ENCODE measurements around the gene GNAZ. TPM values are rescaled to one million over a fixed set of nuclear protein-coding genes. Genes with fewer than 3 reads are reported as not detected.

GNAZ gene
- total and polyA plus RNA-seq, 2 of the 8 experiments (the other 6 are each of a cell fraction or from before 2014, with no cell fraction given): 6.6 to 9.6 TPM

- TF ChIP-seq SAP30 (IDR thresholded peaks at IDR 0.05; ENCODE audit: insufficient read depth, insufficient replicate concordance, low read length): no peak
- no peak overlapping the region for H3K4ac ChIP-seq (replicated peaks; ENCODE audit: insufficient read length, low read depth, low read length)
- no peak overlapping the region for H2AFZ ChIP-seq (ENCODE audit: low read length)
- no peaks in the 10 kb centered on the region for H3K9me3 ChIP-seq (ENCODE audit: insufficient read depth in 2 of 2, low read depth in 1 of 2, low read length in 1 of 2)
- no peak overlapping the region for H3K9ac ChIP-seq (replicated peaks in 1 of 4; ENCODE audit: extremely low read depth in 1 of 4, low read depth in 3 of 4, low read length in 3 of 4)
- H3K4me2 ChIP-seq (ENCODE audit: insufficient read depth in 1 of 2, low read depth in 2 of 2, low read length in 2 of 2): no peak overlapping the region
- H4K91ac ChIP-seq (replicated peaks; ENCODE audit: insufficient read length, low read length): no peak overlapping the region
- POLR2A ChIA-PET (ENCODE audit: partially characterized antibody): no interaction called here
- no peak overlapping the region for H2BK20ac ChIP-seq (ENCODE audit: low read length)
- no peak overlapping the region for H4K8ac ChIP-seq (ENCODE audit: extremely low read depth, insufficient read depth, low read length)
- CTCF ChIA-PET (ENCODE audit: partially characterized antibody): interaction anchor here (1.0 kb wide), 1 partner anchor 16 kb away, joined by 4 read pairs; no protein-coding TSS in a partner anchor
- H2AK5ac ChIP-seq (ENCODE audit: low read depth, low read length): no peak overlapping the region
- FAIRE-seq (no peak), DNase-seq (ENCODE audit: low read depth in 1 of 2, low spot score in 2 of 2) (no peak)
- no peak overlapping the region for H3K27ac ChIP-seq (ENCODE audit: low read depth, low read length)
- no peak overlapping the region for H2BK5ac ChIP-seq (ENCODE audit: low read depth, low read length)
- no peaks in the 10 kb centered on the region; the same call in 1 of the 2 replicates for H3K79me1 ChIP-seq (ENCODE audit: low read depth, low read length)
- no peak overlapping the region for H2BK15ac ChIP-seq (ENCODE audit: low read length)
- H3K4me1 ChIP-seq (replicated peaks in 1 of 4; ENCODE audit: control insufficient read depth in 3 of 4, insufficient read depth in 4 of 4, low read length in 3 of 4): no peaks in the 10 kb centered on the region; a peak in 1 of 7 replicates
- H3K23me2 ChIP-seq (ENCODE audit: low read depth, low read length): no peaks in the 10 kb centered on the region
- H3K36me3 ChIP-seq (ENCODE audit: control insufficient read depth in 2 of 4, insufficient read depth in 4 of 4, low read length in 3 of 4): no peaks in the 10 kb centered on the region
- no peak overlapping the region for H4K5ac ChIP-seq (ENCODE audit: insufficient read length, low read depth, low read length)
- H3K27me3 ChIP-seq (replicated peaks in 1 of 4; ENCODE audit: control insufficient read depth in 3 of 4, extremely low read depth in 1 of 4, insufficient read depth in 3 of 4, low read length in 3 of 4): no peaks in the 10 kb centered on the region; a peak in 3 of 7 replicates
- H3K14ac ChIP-seq (ENCODE audit: insufficient read length): no peak overlapping the region
- no peak overlapping the region for H3K23ac ChIP-seq (ENCODE audit: insufficient read length)
- H3K79me2 ChIP-seq (ENCODE audit: control insufficient read depth in 1 of 2, insufficient read depth in 2 of 2, low read length in 2 of 2): no peaks in the 10 kb centered on the region
- no peak overlapping the region for H3K56ac ChIP-seq (replicated peaks; ENCODE audit: insufficient read length, low read depth, low read length)
- peaks cover 4 to 11% of the 10 kb centered on the region in 2 experiments for H4K20me1 ChIP-seq (replicated peaks in 1 of 2; ENCODE audit: control insufficient read depth in 1 of 2, insufficient read depth in 2 of 2, low read length in 2 of 2)
- no peak overlapping the region for H3K18ac ChIP-seq (ENCODE audit: extremely low read depth, low read length)
- 84% methylated on average over 9 of the region's 9 CpGs; no CpG with 5 or more reads in 1 of the 2 experiments for WGBS, 2 experiments (ENCODE audit: extremely low coverage in 1 of 2, insufficient coverage in 1 of 2, insufficient read length in 1 of 2, insufficient replicate concordance in 2 of 2, low coverage in 1 of 2, low lambda C conversion rate in 2 of 2, missing lambda C conversion rate in 1 of 2)
- no peak overlapping the region for H2BK120ac ChIP-seq (replicated peaks; ENCODE audit: low read depth, low read length)
- no peak overlapping the region for H3K4me3 ChIP-seq (ENCODE audit: extremely low read depth in 1 of 4, insufficient read depth in 2 of 4, low read depth in 3 of 4, low read length in 4 of 4)
- no peak overlapping the region for H2BK12ac ChIP-seq (ENCODE audit: low read depth, low read length)
These were observed 9.6 kb downstream of the GNAZ start for GRCh38 chr22:23079814-23080521.
